GM18951 (cell line): ENCODE results near the gene ZBTB7C.

ENCODE experiments used
- POLR2A ChIP-seq: IDR thresholded peaks from 4 replicates; pipeline ENCODE4 v1.6.1; 2011; ENCODE audit warnings: mild to moderate bottlenecking; ENCODE audit not compliant: insufficient read length, insufficient read depth; ENCODE audit errors: extremely low read depth
- in situ Hi-C: fragments of 300-500 bp; cut with MboI; formaldehyde crosslinking; loops from one replicate; pipeline ENCODE4 v1.12.0; 2022; ENCODE audit warnings: low sequenced_read_pairs, mixed read lengths, inconsistent platforms; ENCODE audit not compliant: unreplicated experiment

ZBTB7C gene

GRCh38 chr18:48360376-48361021 lies 48.7 kb downstream of the ZBTB7C start:
- no peak for TF ChIP-seq POLR2A
- in situ Hi-C loops, result no loop called here

DNA sequence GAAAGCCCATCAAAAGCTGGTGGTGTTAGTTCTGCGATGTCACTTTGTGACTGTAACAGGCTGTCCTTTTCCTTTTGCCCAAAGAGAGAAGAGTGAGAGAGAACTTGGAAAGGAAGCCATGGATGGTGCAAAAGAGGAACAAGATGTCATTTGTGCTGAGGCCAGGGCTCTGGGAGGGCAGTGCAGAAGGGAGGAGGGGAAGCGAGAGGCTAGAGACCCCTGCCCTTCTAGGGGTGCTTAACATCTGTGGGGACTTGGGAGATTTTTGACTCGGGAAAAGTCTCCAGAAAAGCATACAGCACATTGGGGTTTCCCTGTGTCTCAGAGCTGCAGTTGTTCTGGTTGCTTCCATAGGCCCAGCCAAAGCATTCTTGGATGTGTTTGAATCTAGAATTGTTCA lies 49.6 kb downstream of the ZBTB7C start:
- no peak for TF ChIP-seq POLR2A
- in situ Hi-C loops, result no loop called here

- no peak for TF ChIP-seq POLR2A
- in situ Hi-C loops, result no loop called here
These were observed 50.3 kb downstream of the ZBTB7C start for GRCh38 chr18:48358868-48359267.

DNA sequence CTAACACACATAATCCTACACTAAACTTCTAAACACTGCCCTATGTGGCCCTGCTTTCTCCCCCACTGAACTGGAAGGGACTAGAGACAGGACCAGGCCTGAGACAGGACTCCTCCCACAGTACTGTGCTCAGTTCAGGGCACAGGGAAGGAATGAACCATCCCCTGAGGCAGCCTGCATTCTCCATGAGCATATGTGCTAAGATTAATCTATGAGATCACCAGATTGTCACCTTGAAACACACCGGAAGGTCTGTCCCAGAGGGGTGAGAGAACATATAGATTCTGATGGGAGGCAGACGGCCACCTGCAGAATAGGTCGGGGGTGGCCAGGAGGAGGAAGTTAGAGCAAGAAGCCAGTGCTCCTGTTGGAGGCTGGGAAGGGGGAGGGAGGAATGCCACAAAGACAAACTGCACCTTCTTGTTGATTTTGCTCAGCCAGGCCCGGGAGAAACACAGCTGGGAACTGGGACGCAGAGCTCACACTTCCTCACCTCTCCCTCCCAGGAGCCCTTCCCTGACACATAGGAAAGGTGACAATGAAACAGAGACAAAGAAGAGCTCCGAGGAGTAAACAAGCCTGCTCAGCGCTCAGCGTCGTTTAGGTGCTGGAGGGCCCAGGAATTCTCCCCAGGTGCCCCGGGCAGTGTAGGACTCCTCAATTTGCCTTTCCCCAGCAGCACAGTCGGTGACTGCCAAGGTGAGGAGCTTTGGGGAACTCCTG lies 52.1 kb downstream of the ZBTB7C start:
- in situ Hi-C loops, result no loop called here

DNA sequence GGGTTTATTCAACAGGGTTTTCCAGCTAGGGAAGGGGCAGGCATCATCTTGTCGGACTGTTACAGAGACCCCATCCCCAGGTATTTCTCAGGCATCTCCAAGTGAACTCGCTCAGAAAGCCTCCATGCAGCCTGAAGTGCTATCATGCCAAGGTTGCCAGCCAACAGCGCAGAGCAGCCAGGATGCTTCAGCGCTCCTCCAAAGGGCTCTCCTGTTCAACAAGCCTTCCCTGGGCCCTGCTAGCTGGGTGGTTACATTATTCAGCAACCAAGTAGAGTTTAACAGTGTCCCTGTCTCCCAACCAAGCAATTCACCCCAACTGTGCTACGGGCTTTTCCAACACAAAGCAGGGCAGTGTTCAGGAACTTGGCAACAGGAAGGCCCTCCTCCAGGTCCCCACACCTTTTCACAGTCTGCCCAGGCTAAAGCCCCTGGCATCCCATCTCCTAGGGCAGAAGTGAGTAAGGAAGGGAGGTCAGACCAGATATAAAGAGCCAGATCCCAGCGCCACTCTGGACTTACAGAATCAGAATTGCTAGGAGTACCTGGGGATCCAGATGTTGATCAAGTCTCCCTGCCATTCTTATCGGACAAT lies 52.9 kb downstream of the ZBTB7C start:
- no peak for TF ChIP-seq POLR2A
- in situ Hi-C loops, result no loop called here

More for the DNA sequence above, 52.1 kb downstream of the ZBTB7C start:
- no peak for TF ChIP-seq POLR2A

DNA sequence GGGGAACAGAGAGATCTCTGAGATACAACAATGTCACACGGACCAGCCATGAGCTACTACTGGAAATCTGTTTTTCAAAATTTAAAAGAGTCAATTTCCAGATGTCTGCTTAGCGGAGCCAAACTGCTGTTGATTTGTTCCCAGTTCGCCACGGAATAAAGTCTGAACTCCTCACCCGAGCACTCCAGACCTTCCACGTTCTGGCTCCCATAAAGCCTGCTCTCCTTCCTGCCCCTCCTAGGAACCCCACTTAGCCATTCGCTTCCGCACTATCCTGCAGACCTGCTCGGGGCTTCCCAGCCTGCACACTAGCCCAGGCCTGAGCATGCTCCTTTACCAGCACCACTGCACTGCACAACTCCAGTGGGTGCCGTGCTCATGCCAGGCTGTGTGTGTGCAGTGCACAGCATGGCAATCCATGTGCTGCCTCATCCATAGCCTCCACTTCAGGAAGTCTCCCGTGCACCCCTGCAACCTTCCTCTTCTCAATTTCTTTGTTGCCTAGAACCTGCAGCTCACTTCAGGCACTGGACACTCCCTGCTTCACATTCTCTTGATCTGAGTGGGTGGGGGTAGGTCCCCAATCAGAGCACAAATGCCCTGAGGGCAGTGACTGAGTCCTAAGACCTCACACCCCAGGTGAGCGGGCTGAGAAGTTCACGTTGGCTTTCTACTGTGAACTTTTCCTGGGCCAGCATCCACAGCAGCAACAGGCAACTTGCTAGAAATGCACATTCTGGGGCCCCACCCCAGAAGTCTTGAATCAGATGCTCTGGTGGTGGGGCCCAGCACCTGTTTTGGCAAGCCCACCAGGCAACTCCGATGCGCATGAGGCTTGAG lies 53.7 kb downstream of the ZBTB7C start:
- TF ChIP-seq POLR2A, result no peak
- in situ Hi-C loops, result no loop called here

GRCh38 chr18:48354746-48355260 lies 54.4 kb downstream of the ZBTB7C start:
- TF ChIP-seq POLR2A, result no peak
- in situ Hi-C loops, result no loop called here

DNA sequence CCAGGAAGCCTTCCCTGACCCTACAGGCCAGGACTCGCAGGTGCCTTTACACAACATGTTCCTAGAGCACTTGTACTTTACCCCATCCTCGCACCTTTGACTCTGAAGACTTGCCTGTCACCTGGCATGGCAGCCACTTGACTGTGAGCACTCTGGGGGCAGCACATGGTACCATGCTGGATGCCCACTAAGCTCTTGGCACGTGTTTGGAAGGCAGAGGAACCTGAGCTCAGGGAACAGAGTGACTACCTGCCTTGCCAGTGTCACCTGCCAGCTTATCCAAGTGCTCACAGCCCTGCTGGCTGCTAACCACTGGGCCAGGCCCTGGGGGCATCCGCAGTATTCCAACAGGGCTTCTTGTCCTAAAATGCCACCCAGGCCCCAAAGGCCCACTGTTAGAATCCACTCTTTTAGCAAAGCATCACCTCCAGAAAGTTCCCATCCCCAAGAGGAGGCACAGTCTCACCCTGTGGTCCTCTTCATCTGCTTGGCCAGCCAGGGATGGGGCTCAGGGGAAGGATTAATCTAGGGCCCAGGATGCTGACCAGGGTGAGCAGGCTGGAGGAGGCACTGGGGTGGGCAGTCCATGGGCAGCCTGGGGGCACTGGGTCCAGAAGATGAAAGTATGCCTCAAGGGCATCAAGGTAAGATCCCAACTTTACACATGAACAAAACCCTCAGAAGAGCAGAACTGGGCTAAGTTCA lies 57.0 kb downstream of the ZBTB7C start:
- in situ Hi-C loops, result no loop called here
- TF ChIP-seq POLR2A, result no peak

GRCh38 chr18:48351216-48352050 lies 57.8 kb downstream of the ZBTB7C start:
- in situ Hi-C loops, result no loop called here
- TF ChIP-seq POLR2A, result no peak

DNA sequence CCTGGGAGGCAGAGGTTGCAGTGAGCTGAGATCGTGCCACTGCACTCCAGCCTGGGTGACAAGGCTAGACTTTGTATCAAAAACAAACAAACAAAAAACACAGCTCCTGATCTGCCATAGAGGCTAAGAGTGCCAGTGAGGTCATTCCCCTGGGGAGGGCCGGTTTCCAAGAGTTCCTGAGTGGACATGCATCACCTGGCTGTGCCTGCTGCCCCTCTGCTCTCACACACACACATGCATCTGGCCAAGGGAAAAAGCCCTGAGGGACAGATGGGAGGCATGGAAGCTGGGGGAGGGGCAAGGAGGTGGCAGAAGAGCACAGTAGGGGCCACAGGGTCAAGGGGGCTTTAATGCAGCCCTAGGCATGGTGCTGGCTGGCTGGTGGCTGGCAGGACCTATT lies 60.4 kb downstream of the ZBTB7C start:
- TF ChIP-seq POLR2A, result no peak

DNA sequence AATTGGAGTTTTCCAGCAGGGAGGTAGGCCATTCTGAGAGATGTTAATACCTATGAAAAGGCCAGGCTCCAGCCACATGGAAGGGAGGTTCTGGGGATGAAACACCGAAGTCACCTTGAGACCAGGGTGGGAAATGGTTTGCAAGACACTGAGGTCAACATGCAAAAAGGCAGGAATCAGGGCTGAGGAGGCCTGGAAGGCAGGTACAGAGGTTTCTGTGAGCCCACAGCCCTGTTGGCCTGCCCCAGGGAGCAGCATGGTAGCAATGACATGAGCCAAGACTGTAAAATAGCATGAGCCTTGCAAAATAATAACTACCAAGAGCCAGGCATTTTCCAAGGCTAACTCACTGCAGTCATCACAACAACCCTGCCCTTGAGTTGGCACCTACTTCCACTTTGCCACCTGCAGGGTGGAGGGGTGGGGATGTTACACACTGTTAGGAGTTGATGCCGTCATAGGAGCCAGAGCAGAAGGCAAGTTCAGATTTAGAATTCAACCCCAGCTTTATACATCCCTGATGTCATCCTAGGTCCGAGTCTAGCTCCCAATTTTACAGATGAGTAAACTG lies 61.3 kb downstream of the ZBTB7C start:
- in situ Hi-C loops, result no loop called here
- no peak for TF ChIP-seq POLR2A

More for the DNA sequence above, 60.4 kb downstream of the ZBTB7C start:
- in situ Hi-C loops, result no loop called here

DNA sequence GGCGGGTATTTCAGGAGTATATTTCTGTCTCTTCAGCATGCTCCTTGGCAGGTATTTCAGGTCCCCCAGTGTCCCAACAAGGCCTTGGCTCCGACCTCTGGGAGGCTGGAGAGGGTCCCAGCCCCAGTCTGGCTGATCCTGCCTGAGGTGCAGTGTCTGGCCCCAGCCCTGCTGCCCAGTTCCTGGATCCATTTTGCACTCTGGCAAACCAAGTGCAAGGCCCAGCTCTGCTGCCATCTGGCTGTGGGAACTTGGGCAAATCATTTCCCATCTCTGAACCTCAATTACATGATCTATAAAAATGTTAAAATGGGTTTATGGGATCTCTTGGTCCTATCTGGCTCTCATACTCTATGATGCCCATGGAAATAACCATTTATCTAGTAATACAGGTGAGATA lies 63.6 kb downstream of the ZBTB7C start:
- no peak for TF ChIP-seq POLR2A
- in situ Hi-C loops, result no loop called here

- in situ Hi-C loops, result no loop called here
- no peak for TF ChIP-seq POLR2A
These were observed 66.6 kb downstream of the ZBTB7C start for GRCh38 chr18:48342581-48342980.
